GM21825 (cell line): ENCODE data around the gene ELOB.

Source experiments
- ATAC-seq: cut with Tn5 transposase; IDR thresholded peaks from one replicate; pipeline ENCODE4 v1.9.1; 2021; ENCODE audit warnings: mild to moderate bottlenecking, moderate library complexity; ENCODE audit not compliant: unreplicated experiment

ELOB gene

GRCh38 chr16:2777231-2777902, at the start of gene ELOB:
Gene ELOB, minus strand, starts transcription at chr16:2777280. Its CDS starts 41 bp downstream, at chr16:2777239.
- ATAC-seq = peak; percentile 61

- no peak for ATAC-seq
Observed at GRCh38 chr16:2825906-2826305, 48.8 kb upstream of the ELOB start.

GRCh38 chr16:2825049-2825742, 48.1 kb upstream of the ELOB start:
- no peak for ATAC-seq

DNA sequence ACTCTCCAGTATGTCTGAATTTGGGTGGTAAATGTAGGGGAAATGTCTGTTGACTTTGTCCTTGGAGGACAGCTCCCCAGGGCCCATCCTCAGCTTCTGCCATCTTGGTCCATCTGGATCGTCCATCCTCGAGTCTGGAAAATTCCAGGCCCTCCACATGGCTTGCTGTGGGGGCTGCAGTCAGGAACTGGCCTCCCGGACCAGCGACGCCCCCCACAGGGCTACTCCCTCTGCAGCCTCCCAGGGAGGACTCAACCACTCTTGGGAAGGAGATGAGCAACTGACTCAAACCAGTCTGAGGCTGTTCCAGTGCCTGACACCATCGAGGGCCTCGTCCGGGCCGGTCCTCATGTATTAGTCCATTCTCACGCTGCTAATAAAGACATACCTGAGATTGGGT, 47.5 kb upstream of the ELOB start:
- no peak for ATAC-seq

- no peak for ATAC-seq
Observed at GRCh38 chr16:2822496-2822895, 45.4 kb upstream of the ELOB start.

DNA sequence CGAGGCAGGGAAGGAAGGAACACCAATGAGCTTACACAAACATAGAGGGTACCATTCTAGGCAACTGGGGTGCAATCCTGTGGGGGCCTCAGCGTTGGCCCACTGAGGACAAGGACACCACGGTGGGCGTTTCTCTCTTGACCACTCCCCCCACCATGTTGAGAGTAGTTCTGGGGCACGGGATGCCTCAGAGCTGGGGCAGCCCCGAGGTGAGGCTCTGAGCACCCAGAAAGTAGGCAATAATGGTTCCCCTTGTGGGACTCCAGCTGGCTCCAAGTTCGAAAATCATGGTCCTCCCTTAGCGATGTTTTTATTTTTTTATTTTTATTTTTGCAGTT, 45.0 kb upstream of the ELOB start:
- ATAC-seq = no peak

DNA sequence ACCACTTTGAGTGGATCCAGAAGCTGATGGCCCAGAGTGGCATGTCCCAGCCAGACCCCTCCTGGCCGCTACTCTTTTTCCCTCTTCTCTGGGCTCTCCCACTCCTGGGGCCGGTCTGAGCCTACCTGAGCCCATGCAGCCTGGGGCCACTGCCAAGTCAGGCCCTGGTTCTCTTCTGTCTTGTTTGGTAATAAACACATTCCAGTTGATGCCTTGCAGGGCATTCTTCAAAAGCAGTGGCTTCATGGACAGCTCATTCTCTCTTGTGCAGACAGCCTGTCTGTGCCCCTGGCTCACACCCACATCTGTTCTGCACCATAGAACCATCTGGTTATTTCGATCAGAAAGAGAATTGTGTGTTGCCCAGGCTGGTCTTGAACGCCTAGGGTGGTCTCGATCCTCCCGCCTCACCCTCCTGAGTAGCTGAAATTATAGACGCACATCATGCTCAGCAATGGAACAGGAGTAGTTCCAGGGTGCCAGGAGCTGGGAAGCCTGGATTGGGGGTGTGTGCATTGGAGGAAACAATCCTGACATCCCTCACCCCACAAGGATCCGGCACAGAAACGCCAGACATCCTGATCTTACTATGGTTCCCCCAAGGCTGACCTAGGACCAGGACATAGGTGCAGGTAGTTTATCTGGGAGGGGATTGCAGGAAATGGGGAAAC, 44.5 kb upstream of the ELOB start:
- no peak for ATAC-seq

- ATAC-seq = no peak
Observed at GRCh38 chr16:2820836-2821486, 43.9 kb upstream of the ELOB start.

- ATAC-seq = no peak
Observed at GRCh38 chr16:2819939-2820835, 43.1 kb upstream of the ELOB start.

DNA sequence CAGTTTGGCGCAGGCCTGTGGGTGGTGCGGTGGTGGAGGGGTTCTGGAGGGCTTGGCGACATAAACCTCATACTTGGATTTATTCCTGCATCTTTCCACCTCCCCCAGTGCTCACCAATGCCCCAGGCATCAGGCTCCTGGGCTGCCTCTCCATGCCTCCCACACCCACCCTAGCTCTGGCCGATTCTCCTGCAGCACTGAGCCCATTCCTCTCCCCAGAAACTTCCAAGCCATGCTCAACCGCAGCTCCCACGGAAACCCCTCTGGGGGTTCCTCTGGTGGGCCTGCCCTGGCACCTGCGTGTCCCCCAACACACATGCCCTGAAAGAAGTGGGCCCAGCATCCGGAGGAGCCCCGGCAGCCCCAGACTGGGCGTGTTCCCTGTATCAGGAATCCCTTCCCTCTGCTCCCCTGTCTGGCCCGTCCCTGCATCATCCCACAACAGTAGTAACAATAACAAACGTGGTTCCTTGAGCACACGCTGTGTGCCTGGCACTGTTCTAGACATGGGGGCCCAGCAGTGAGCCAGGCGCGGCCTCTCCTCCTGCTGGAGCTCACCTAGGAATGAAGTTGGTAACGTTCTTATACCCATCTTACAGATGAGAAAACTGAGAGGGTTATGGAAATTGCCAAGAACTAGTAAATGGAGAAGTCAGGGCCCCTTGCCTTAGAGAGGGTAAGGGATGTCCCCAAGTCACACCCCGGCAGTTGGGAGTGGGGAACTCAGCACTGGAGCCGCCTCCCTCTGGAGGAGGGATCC, 42.3 kb upstream of the ELOB start:
- no peak for ATAC-seq

DNA sequence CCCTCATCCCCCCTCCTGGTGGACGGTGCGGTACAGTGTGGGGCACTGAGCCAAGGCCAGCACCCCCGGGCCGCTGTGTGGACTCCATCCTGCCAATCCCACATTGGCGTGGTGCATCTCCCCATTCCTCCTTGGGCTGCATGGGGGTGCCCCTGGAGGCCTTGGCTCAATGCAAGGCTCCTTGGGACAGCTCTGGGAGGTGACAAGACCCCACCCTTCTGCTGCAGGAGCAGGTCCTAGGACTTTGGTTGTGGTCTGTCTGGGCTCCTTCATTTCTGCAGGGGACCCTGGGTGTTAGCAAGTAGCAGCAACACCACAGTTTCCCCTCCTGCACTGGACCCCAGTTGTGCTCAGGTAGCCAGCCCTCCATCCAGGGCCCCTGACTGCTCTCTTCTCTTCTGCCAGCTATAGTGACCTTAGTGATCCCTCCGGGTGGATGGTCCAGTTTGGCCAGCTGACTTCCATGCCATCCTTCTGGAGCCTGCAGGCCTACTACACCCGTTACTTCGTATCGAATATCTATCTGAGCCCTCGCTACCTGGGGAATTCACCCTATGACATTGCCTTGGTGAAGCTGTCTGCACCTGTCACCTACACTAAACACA, 41.3 kb upstream of the ELOB start:
- ATAC-seq = no peak

- no peak for ATAC-seq
Observed at GRCh38 chr16:2817340-2818271, 40.5 kb upstream of the ELOB start.

GRCh38 chr16:2816751-2817339, 39.8 kb upstream of the ELOB start, which contains the start of gene PRSS21:
Gene PRSS21, plus strand, starts transcription at chr16:2817237. Its CDS starts 32 bp downstream, at chr16:2817269.
- ATAC-seq = no peak

- ATAC-seq = no peak
Observed at GRCh38 chr16:2815299-2815771, 38.3 kb upstream of the ELOB start.

DNA sequence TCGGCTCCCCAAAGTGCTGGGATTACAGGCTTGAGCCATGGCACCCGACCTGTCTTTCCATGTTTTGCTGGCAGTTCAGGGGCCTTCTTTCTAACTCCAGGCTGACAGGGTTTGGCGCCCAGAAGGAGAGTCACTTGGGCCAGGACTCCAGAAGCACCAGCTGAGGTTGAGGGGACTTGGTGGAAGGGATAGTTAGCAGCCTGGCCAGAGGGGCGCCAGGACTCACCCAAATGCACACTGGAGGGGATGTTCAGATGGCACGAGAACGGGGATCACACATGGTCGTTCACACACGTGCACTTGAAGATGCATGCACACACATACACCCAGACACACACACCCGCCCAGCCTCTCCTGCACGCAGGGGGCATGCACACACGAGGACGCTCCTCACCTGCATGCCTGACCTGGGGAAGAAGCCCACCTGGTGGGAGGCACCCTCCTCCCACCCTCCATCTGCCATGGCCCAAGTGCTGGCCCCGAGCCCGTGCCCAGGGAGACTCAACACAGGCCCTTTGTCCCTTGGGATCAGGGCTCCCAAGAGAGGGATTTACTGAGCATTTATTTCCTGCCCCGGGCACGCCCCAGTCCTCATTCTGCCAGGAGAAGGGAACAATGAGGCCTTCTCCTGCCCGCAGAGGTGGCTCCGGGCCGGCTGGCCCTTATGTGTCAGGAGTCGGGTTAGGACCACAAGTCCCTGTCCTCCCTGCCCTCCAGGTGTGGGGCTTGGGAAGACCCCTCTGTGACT, 37.6 kb upstream of the ELOB start:
- no peak for ATAC-seq

GRCh38 chr16:2813771-2814221, 36.7 kb upstream of the ELOB start:
- no peak for ATAC-seq
